Endothelial cell (in vitro differentiated cells): ENCODE data around the gene WDR93. TPM values are rescaled to one million over a fixed set of nuclear protein-coding genes. Genes with fewer than 3 reads are reported as not detected.

Source experiments
- DNase-seq: peaks from one replicate; pipeline ENCODE4 v3.0.0; 2021; ENCODE audit warnings: low spot score
- H3K27ac Mint-ChIP-seq: one replicate; pipeline ENCODE4 v1.8.0; 2021; ENCODE audit warnings: mixed read lengths, inconsistent platforms; ENCODE audit not compliant: unreplicated experiment
- H3K27me3 Mint-ChIP-seq: one replicate; pipeline ENCODE4 v1.8.0; 2021; ENCODE audit warnings: mild to moderate bottlenecking, moderate library complexity, mixed read lengths, inconsistent platforms; ENCODE audit not compliant: unreplicated experiment
- H3K36me3 Mint-ChIP-seq: one replicate; pipeline ENCODE4 v1.8.0; 2021; ENCODE audit warnings: mild to moderate bottlenecking, low read depth, mixed read lengths, inconsistent platforms; ENCODE audit not compliant: unreplicated experiment
- H3K4me1 Mint-ChIP-seq: one replicate; pipeline ENCODE4 v1.8.0; 2021; ENCODE audit warnings: mild to moderate bottlenecking, mixed read lengths, inconsistent platforms; ENCODE audit not compliant: unreplicated experiment
- H3K4me3 Mint-ChIP-seq: one replicate; pipeline ENCODE4 v1.8.0; 2021; ENCODE audit warnings: mild to moderate bottlenecking, mixed read lengths, inconsistent platforms; ENCODE audit not compliant: unreplicated experiment
- H3K9me3 Mint-ChIP-seq: one replicate; pipeline ENCODE4 v1.8.0; 2021; ENCODE audit warnings: mixed read lengths, inconsistent platforms; ENCODE audit not compliant: unreplicated experiment
- total RNA-seq: library from RNA; stranded (reverse); fragmentation: NEBNext Ultra II Directional; extraction: Animal tissue kit (Norgen Biotek cat#: 25700); gene quantifications from one replicate; pipeline ENCODE4 v1.2.1, GENCODE V29; 2021; ENCODE audit not compliant: unreplicated experiment
- TF ChIP-seq, protein P1 (sequence below): fragments of 200-600 bp; sonication (generic); IDR thresholded peaks from one replicate; pipeline ENCODE4 v1.5.0; 2021; ENCODE audit warnings: antibody characterized with exemption; ENCODE audit not compliant: unreplicated experiment

The WDR93 gene
- total RNA-seq, 1 donor from 2014 or later = 0.13 TPM

DNA sequence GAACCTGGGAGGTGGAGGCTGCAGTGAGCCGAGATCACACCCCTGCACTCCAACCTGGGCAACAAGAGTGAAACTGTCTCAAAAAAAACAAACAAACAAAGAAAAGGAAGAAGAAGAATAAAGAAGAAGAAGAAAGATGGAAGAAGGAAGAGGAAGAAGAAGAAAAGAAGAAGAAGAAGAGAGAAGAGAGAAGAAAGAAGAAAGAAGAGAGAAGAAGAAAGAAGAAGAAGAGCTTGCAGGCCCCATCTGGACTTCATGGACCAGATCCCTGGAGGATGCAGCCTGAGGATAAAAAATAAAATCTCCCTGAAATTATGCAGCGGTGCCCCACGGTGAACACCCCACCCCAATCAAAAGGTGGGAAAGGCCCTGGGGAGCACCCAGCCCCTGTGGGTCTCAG, 69.2 kb downstream of the WDR93 start:
- no peak for DNase-seq
- no peak overlapping the region for H3K27ac Mint-ChIP-seq
- H3K9me3 Mint-ChIP-seq = no peaks in the 10 kb centered on the region
- no peak overlapping the region for H3K4me3 Mint-ChIP-seq
- H3K27me3 Mint-ChIP-seq = peaks cover 11% of the 10 kb centered on the region
- H3K4me1 Mint-ChIP-seq = peaks cover 17% of the 10 kb centered on the region
- TF ChIP-seq, protein P1, sequence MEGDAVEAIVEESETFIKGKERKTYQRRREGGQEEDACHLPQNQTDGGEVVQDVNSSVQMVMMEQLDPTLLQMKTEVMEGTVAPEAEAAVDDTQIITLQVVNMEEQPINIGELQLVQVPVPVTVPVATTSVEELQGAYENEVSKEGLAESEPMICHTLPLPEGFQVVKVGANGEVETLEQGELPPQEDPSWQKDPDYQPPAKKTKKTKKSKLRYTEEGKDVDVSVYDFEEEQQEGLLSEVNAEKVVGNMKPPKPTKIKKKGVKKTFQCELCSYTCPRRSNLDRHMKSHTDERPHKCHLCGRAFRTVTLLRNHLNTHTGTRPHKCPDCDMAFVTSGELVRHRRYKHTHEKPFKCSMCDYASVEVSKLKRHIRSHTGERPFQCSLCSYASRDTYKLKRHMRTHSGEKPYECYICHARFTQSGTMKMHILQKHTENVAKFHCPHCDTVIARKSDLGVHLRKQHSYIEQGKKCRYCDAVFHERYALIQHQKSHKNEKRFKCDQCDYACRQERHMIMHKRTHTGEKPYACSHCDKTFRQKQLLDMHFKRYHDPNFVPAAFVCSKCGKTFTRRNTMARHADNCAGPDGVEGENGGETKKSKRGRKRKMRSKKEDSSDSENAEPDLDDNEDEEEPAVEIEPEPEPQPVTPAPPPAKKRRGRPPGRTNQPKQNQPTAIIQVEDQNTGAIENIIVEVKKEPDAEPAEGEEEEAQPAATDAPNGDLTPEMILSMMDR = no peak
- peaks cover 5% of the 10 kb centered on the region for H3K36me3 Mint-ChIP-seq

DNA sequence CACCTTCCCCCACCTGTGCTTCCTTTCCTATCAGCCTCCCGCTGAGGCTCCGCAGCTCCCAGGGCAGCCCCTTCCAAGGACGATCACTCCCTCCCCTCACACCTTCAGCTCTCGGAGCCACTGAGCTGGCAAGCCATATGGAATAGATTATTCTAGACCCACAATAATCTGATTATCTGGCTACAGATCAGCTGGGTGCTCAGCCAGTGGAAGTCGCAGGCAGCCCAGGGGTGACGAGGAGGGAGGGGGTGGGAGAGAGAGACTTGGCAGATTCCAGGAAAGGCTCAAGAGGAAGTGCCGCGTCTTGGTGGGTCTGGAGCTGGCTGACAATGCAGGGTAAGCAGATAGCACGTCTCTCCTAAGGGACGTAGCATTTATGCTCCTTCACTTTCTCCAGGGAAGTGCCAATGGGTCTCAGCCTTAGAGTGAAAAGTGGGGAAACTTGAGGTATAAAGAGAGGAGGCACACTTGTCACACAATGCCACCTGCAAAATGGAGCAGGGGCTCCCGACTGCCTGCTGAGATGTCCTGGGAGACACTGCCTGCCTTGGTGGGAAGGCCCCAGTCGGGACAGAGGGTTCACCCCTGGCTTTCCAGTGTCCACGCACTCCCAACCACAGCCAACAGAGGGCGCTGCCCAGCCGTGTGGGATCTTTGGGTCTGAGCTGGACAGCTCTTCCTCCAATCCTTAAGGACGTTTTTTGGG, 69.8 kb downstream of the WDR93 start:
- H3K4me3 Mint-ChIP-seq = no peak overlapping the region
- H3K4me1 Mint-ChIP-seq = peaks cover 19% of the 10 kb centered on the region
- DNase-seq = peak; percentile 95
- peaks cover 5% of the 10 kb centered on the region for H3K36me3 Mint-ChIP-seq
- peaks cover 11% of the 10 kb centered on the region for H3K27me3 Mint-ChIP-seq
- TF ChIP-seq, protein P1 = peak; percentile 91
- H3K27ac Mint-ChIP-seq = peak overlapping the region; percentile 15
- H3K9me3 Mint-ChIP-seq = no peaks in the 10 kb centered on the region

DNA sequence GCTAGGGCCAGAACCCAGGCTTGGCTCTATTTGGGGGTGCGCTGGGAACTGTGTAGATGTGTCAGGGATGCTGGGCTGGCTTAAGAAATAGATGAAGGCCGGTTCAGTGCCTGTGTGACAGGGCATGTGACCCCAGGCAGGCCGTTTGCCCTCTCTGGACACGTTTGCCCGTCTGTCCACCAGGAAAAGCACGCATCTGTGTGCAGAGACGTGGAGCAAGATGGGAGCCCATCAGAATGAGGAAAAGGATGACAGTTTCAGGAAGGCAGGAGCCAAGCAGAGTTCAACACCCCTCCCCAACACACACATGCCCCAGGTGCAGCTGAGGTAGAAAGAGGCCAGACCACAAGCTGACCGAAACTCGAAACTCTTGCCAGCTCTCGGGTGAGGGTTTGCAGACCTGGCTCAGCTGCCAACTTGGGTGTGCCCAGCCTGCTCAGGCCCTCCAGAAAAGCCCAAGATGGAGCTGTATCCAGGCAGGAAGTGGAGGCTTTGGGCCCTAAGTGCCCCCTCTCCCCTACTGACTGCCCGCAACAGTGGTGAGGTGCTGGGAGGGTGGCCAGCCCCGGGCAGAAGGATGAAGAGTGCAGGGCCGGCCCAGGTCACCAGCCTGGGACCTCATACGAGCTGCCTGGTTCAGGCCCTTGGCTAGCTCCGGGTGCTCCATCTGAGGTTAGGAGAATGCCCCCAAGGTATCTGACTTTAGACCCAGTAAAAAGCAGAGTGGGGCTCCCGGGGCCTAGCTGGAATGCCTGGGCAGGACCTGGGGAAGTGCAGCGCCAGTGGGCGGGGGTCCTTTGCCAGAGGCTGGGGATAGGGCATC, 70.6 kb downstream of the WDR93 start:
- H3K4me3 Mint-ChIP-seq = no peak overlapping the region
- H3K36me3 Mint-ChIP-seq = peaks cover 5% of the 10 kb centered on the region
- H3K9me3 Mint-ChIP-seq = no peaks in the 10 kb centered on the region
- peaks cover 9% of the 10 kb centered on the region for H3K27me3 Mint-ChIP-seq
- H3K4me1 Mint-ChIP-seq = peaks cover 20% of the 10 kb centered on the region
- no peak overlapping the region for H3K27ac Mint-ChIP-seq
- TF ChIP-seq, protein P1 = peak; percentile 20
- DNase-seq = no peak

DNA sequence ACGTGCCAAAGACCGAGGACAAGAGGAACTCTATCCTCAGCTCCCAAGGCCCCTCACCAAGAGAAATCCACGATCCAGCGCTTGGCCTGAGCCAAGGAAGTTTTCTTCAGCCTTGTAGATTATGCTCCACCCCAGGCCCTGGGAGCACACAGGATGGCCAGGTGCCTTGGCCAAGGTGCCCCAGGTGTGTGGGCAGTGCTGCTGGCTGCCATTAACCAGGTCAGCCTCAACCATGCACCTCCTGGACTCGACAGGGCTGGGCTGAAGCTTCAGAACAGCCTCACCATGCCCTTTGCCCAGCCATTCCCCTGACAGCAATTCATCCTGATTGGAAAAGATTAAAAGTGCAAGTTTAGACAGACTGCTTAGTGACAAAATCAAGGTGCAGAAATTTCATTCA, 71.3 kb downstream of the WDR93 start:
- Mint-ChIP-seq H3K9me3 (no peaks in the 10 kb centered on the region), H3K4me3 (no peak overlapping the region), H3K27me3 (peaks cover 11% of the 10 kb centered on the region), H3K4me1 (peaks cover 24% of the 10 kb centered on the region), H3K36me3 (peaks cover 5% of the 10 kb centered on the region), H3K27ac (no peak overlapping the region)
- DNase-seq = no peak
- TF ChIP-seq, protein P1 = no peak

DNA sequence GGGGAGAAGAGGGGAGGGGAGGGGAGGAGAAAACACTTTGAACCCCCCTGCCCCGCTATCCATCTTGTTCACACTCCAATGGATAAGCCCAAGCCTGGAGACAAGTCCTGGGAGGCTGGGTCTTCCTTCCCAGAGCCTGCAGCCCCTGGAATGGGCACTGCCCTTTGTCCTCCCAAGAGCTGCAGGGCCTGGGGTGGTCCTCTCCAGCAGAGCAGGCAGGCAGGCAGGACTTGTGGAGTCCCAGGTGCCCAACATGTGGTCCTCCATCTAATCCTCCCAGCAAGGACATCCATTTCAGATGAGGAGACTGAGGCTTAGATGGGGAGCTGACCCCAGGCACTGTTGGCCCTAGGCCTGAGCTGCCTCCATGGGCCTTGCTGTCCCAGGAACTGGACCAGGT, 75.1 kb downstream of the WDR93 start:
- no peak for DNase-seq
- Mint-ChIP-seq H3K4me3 (no peak overlapping the region), H3K27ac (no peak overlapping the region), H3K36me3 (peaks cover 9% of the 10 kb centered on the region), H3K9me3 (no peaks in the 10 kb centered on the region), H3K4me1 (peaks cover 13% of the 10 kb centered on the region), H3K27me3 (peaks cover 6% of the 10 kb centered on the region)
- TF ChIP-seq, protein P1 = no peak
